Activated CD4-positive, CD25-positive, alpha-beta regulatory T cell (primary cell): Measurements from ENCODE around the gene DET1.
"Not testable (repeated sequence)": the region's sequence is repeated elsewhere in the genome, so short reads cannot be mapped to it uniquely, and the experiment has no call there.

Source experiments
- DNase-seq, 4 experiments: peaks; one replicate each; lab custom pipeline; 2025; lab: John Stamatoyannopoulos, UW

The DET1 gene

DNA sequence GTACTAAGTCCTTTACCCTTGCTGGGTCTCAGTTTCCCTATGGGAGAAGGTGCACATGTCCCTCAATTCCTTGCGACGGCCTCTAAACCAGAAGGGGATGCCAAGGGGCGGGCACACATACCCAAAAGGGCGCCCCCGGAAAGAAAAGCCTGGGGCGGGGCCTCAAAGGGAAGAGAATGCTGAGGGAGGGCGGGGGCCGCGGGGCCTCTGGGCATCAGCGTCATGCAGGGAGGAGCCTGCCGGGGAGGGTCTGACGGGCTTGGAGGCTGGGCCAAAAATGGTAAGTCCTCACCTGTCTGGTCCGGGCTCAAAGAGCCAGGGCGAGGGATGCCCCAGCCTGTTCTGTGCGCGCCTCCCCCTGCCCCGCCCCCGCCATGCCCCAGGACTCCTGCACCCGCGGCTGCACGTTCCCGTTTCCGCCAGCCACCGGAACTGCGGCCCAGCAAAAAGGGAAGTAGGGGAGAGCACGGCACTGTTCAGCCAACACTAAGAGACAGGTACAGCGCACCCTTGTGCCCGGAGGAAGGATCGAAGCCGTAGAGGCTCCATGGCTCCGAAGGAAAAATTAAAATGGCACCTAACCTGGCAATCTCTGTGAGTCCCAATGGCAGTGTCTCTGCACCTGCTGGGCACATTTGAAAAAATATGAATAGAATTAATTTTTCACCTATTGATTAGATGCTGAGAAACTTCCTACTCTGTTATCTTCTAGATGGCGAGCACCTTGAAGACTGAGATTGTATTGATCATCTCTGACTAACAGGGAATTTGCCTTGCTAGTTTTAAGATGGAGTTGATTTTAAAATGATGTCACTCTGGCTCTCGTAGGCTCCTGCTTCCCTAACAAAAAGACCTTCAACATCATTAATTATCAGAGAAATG is at the start of gene DET1:
DET1 (minus strand) TSS at position 434 of the 882 bp plus-strand sequence. CDS start 14,976 bp downstream, outside the sequence.
- peak; percentile 89 to 99 (median 90) for DNase-seq

DNA sequence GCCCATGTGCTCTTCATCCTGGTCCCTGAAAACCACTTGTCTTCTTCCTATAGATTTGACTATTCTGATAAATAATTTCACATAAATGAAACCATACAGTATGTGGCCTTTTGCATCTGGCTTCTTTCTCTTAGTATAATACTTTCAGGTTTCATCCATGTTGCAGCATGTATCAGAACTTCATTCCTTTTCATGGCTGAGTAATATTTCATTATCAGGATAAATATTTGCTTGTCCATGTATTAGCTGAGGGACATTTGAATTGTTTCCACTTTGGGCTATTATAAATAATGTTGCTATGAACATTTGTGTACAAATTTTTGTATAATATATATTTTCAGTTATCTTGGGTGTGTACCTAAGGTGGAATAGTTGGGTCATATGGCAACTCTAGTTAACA is 44.9 kb upstream of the DET1 start:
- no peak for DNase-seq

DNA sequence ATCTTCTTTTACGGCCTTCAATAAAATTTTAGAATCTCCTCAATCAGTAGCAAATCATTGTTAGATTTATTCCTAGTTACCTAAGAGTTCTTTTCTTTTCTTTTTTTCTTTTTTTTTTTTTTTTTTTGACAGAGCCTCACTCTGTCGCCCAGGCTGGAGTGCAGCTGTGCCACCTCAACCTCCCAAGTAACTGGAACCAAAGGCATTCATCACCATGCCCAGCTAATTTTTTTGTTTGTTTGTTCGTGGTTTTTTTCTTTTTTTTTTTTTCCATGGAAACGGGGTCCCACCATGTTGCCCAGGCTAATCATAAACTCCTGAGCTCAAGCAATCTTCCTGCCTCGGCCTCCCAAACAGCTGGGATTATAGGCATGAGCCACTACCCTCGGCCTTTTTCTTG is 44.3 kb upstream of the DET1 start:
- DNase-seq: no peak

DNA sequence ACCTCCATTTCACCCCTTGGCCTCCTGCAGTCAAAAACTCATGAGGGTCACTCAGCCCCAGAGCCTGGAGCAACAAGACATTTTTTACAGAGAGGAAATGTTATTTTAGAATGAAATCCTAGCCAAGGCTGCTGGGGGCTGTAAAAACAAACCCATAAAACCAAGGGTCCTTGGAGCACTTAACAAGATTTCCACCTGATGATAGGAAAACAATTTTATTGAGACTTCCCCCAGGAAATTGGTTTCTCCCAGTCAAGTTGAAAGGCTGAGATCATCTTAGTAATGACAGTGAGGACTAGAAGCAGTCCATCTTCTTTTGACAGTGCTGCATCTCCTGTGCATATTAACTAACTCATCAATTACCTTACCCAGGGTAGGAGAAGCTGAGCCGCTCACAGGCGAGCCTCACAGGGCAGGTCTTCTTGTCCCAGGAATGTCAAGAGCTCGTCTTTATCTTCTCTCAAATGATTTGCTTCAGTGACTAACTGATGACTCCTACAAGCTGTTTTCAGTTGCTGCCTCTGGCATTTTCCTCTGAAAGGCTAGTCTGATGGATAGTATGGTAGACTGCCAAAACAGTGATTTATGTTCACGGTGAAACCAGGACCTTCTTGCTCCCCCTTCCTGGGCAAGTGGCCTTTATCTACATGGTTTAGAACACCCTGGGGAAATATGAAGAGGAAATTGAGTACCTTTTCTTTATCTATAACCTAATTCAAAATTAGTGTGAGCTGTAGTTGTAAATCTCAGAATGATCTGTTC is 40.1 kb upstream of the DET1 start:
- DNase-seq: no peak

DNA sequence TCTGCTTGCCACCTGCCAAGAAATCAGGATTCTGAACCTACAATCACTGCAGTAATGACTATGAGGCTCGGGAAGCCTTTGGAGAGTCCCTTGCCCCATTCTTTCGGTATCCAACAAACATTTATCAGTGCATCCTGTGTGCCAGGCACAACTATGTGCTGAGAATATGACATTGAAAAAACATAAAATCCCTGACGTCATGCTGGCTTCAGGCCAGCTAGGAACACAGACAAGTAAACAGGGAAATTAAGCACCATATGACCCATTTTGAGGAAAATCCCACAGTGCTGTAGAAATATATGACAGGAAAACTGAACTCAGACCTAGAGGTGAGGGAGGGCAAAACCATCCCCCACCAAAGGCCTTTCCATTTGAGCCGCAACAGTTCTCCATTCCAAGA is 34.1 kb upstream of the DET1 start:
- no peak for DNase-seq

DNA sequence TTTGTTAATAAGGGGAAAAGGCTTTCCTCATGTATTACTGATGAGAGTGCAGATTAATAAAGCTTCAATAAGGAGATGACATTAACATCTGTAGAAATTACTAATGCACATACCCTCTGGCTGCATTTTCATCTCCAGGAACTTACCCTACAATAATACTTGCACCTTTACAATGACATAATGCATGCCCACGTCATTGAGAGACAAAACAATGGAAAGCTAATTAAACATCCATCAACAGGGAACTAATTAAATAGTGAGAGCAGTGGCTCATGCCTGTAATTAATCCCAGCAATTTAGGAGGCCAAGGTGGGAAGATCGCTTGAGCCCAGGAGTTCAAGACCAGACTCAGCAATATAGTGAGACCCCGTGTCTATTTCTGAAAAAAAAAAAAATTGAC is 32.8 kb upstream of the DET1 start:
- DNase-seq: no peak

DNA sequence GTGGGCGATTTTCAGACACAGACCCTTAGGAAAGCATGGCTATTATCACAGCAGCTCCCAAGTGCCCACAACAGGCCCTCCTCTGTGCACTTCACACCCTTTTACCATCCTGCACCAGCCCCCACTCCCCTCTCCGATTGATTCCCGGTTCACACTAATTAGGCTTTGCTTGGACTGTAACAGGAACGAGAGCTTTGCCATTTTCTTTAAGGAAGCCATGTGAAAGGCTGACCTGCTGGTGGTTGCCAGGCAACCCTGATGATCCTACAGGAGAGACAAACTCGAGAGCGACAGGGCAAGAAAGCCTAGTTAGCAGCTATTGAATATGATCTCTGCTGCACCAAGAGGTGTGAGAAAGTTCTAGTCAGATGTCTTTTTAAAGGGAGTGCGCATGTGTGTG is 28.2 kb upstream of the DET1 start:
- no peak for DNase-seq

DNA sequence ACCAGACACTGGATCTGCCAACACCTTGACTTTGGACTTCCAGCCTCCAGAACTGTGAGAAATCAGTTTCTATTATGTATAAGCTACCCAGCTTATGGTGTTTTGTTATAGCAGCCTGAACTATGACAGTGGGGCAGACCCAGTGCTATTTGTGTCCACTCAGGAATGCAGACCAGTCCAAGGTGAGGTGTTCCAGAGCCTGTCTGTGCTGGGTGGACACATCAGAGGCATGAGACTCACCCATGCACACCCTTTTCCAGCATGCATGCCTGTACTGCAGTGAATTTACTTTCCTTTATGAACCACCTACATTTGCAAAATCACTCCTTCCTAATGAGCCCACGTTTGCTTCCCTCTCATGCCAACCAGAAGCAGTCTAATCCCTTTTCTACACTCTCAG is 27.6 kb upstream of the DET1 start:
- no peak for DNase-seq

DNA sequence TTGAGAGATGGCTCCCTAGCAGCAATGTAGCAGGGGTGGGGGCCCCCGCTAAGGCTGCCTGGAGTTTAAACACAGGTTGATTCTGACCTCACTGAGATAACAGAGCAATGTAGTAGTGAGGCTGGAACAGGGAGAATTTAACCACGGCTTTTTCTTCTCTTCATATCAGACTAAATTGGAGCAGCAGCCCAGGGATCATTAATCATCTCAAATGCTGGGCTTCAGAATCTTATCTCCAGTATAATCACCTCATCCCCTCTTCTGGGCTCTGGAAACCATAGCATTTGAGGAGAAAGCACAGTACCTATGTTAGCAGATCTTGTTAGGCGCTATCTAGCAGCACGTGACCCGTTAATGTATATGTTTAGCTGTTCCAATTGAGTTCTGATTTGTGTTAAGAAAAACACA is 25.4 kb upstream of the DET1 start:
- DNase-seq: no peak

DNA sequence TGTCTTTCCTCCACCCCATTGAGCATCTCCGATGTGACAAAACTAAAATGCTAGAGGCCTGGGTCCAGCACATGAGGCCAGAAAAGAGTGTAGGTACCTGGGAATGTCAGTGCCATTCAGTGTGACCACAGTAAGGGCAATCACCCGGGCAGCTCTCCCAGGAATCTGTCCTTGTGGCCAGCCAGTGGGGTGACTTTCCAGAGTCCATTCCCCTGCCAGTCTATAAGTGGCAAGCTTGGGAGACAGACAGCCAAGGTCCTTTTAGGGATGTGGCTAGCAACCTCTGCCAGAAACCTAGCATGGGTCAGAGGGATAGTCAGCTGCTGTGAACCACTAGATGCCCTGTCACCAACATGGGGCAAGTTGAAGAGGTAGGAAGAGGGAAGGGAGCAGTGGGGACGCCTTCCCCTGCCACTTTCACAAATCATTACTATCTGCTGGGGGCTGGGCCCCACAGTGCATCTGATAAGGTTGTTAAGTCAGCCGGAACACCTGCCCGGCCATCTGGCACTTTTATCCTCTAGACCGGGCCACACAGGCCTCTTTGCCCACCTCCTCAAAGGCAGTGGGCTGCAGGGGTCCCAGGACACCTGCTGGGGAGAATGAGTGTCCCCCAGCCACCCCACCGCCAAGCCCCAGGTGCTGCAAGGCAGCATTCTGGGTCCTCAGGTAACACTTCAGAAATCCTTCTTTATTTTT is 24.8 kb upstream of the DET1 start:
- no peak for DNase-seq

DNA sequence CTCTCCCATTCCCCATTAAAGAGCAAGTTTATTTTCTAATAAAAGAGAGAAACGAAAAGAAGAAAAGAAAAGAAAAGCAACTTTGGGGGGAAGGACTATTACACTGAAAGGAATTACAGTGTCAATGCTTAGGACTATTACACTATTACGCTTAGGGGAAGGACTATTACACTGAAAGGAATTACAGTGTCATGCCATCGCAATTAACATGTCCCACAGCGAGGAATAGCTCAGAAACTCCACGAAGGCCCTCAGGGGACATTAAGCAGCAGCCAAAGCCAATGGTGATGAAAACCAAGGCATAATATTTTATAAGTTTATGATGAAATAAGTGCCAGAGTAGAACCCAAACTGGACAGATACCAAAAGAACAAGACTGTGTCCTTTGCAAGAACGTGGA is 22.1 kb upstream of the DET1 start:
- DNase-seq: no peak

DNA sequence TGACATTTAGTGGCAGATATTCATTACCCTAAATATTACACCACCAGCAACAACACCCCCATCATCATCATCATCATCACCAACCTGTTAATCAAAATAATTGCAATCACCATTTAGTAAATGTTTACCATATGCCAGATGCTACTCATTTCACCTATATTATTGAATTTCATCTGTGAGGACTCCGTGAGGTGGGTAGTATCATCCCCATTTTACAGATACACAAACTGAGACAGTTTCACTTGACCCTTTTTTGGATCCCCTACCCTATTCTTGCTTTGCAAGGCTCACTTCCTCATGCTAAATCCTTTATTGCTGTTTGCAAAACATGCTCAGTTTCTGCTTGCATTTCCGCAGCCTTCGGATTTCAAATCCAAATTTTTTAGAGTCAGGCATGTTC is 18.3 kb upstream of the DET1 start:
- DNase-seq: no peak

DNA sequence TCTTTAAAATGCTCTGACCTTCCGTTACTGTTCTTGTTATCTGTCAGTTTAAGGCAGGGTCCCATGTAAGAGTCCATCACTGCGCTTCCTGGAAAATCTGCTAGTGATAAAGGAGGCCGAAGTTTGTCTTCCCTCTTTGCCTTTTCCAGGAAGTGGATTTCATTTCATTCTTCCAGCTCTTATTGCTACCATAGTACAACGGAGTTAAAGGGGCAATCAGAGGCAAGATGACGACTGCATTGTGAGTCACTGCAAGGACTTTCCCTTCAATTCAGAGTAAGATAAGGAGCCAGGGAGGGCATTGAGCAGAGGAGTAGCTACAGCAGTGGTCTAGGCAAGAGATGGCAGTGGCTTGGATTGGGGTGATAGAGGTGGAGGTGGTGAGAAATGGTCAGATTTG is 17.2 kb upstream of the DET1 start:
- DNase-seq: no peak

DNA sequence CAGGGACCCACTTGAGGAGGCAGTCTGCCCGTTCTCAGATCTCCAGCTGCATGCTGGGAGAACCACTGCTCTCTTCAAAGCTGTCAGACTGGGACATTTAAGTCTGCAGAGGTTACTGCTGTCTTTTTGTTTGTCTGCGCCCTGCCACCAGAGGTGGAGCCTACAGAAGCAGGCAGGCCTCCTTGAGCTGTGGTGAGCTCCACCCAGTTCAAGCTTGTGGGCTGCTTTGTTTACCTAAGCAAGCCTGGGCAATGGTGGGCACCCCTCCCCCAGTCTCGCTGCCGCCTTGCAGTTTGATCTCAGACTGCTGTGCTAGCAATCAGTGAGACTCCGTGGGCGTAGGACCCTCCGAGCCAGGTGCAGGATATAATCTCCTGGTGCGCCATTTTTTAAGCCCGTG is 13.1 kb upstream of the DET1 start:
- not testable (repeated sequence) for DNase-seq

DNA sequence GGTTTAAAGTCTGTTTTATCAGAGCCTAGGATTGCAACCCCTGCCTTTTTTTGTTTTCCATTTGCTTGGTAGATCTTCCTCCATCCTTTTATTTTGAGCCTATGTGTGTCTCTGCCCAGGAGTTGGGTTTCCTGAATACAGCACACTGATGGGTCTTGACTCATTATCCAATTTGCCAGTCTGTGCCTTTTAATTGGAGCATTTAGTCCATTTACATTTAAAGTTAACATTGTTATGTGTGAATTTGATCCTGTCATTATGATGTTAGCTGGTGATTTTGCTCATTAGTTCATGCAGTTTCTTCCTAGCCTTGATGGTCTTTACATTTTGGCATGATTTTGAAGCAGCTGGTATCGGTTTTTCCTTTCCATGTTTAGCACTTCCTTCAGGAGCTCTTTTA is 11.5 kb upstream of the DET1 start:
- DNase-seq: not testable (repeated sequence)

DNA sequence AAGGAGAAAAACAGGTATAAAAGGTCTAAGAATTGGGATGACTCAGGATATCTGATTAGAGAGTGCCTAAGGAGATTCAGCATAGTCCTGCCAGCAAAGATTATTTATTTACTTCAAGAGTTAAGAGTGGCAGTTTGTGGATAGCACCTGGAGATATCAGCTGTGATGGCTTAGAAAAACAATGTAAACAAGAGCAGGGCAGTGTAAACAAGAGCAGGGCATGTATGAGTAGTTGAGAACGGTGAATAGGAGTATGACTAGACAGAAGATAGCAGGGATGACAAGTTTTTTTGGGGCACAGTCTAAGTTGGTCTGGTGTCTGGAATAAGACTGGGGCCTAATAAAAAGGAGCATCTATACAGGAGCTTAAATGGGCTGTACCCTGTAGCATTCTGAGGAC is 1.5 kb upstream of the DET1 start:
- DNase-seq: not testable (repeated sequence)

DNA sequence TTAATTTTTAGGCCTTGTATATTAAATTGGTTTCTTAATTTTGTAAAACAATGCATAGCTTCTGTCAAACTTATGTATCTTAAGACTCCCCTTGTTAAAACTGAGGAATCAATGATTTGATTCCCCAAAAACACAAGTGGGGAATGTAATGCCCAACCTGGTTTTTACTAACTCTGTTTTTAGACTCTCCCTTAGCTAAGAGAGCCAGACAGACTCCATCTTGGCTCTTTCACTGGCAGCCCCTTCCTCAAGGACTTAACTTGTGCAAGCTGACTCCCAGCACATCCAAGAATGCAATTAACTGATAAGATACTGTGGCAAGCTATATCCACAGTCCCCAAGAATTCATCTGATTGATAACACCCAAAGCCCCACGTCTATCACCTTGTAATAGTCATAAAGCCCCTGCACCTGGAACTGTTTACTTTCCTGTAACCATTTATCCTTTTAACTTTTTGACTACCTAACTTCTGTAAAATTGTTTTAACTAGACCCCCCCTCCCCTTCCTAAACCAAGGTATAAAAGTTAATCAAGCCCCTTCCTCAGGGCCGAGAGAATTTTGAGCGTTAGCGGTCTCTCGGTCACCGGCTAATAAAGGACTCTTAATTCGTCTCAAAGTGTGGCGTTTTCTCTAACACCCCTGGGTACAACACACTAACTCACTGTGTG is 768 bp downstream of the DET1 start:
- not testable (repeated sequence) for DNase-seq

DNA sequence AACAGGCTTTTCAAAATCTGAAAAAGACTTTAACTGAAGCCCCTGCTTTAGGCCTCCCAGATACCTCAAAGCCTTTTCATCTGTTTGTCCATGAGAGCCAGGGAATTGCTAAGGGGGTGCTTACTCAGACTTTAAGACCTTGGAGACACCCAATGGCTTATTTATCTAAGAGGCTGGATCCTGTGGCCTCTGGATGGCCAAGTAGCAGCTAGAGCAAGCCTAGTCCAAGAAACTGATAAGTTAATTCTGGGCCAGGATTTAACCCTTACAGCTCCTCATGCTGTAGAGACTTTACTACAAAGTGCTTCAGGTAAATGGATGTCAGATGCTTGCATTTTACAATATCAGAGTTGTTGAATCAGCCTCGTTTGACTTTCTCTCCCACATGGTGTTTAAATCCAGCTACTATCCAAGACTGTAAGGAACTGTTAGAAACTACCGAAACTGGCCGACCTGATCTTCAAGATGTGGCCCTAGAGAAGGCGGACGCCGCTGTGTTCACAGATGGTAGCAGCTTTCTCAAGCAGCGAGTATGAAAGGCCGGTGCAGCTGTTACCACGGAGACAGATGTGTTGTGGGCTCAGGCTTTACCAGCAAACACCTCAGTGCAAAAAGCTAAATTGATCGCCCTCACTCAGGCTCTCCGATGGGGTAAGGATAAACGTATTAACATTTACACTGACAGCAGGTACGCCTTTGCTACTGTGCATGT is 3.3 kb downstream of the DET1 start:
- no peak for DNase-seq

DNA sequence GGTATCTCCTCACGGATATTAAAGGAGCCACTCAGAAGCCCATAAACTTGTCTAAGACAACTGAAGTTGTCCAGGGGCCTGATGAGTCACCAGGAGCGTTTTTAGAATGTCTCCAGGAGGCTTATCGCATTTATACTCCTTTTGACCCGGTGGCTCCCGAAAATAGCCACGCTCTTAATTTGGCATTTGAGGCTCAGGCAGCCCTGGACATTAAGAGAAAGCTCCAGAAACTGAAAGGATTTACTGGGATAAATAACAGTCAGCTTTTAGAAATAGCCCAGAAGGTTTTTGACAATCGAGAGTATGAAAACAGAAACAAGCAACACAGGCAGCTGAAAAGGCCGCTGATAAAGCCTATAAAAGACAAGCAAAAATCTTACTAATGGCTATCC is 4.1 kb downstream of the DET1 start:
- DNase-seq: no peak

DNA sequence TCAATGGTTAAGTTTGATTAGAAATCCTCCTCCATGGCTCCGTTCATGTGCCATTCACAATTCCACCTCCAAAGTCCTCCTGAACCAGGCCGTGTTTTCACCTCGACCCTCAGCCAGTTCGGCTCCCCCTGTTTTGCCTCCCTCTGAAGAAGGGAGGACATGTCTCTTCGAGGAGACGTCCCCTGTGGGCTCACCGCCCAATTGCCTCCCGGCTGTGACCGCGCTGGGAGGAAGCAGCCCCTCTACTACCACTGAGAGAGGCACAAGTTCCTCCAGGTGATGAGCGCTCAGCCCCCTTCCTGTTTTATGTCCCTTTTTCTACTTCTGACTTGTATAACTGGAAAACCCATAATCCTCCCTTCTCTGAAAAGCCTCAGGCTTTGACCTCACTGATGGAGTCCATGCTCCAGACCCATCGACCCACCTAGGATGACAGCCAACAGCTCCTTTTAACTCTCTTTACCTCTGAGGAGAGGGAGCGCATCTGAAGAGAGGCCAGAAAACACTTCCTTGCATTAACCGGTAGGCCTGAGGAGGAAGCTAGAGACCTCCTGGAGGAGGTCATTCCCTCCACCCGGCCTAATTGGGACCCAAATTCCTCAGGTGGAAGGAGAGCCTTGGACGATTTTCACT is 4.7 kb downstream of the DET1 start:
- DNase-seq: no peak

DNA sequence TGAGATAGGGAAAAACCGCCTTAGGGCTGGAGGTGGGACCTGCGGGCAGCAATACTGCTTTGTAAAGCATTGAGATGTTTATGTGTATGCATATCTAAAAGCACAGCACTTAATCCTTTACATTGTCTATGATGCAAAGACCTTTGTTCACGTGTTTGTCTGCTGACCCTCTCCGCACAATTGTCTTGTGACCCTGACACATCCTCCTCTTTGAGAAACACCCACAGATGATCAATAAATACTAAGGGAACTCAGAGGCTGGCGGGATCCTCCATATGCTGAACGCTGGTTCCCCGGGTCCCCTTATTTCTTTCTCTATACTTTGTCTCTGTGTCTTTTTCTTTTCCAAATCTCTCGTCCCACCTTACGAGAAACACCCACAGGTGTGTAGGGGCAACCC is 5.4 kb downstream of the DET1 start:
- not testable (repeated sequence) for DNase-seq
